AG04450 (cell line): ENCODE results near the gene GSG1. TPM values are rescaled to one million over a fixed set of nuclear protein-coding genes. Genes with fewer than 3 reads are reported as not detected.

ENCODE experiments used
- CTCF ChIA-PET: fragments of 300-600, 350-600 bp; formaldehyde crosslinking; extraction: SDS; loops from one replicate; lab custom pipeline; 2022; ENCODE audit warnings: antibody characterized with exemption, inconsistent platforms; lab: Charles Lee
- POLR2A ChIA-PET: fragments of 350-600 bp; formaldehyde crosslinking; extraction: SDS; loops from one replicate; lab custom pipeline; 2021; ENCODE audit warnings: antibody characterized with exemption, inconsistent platforms; lab: Yijun Ruan, JAX
- DNase-seq: peaks from one replicate; pipeline ENCODE4 v3.0.0-alpha.2; 2011; ENCODE audit warnings: low read depth, low spot score
- H3K27ac ChIP-seq: one replicate; pipeline ENCODE4 v1.5.1; 2012; ENCODE audit warnings: low read depth, low read length, control low read depth
- H3K27me3 ChIP-seq: one replicate; pipeline ENCODE4 v1.6.0; 2012; ENCODE audit warnings: low read length; ENCODE audit not compliant: control insufficient read depth, insufficient read depth
- H3K4me3 ChIP-seq: 2 replicates; pipeline ENCODE4 v1.5.1; 2011; ENCODE audit warnings: mild to moderate bottlenecking, low read depth, low read length, control low read depth
- H3K9me3 ChIP-seq: 2 replicates; pipeline ENCODE4 v1.5.1; 2012; ENCODE audit warnings: low read length; ENCODE audit not compliant: control insufficient read depth, insufficient read depth
- CTCF ChIP-seq: IDR thresholded peaks from 2 replicates; pipeline ENCODE4 v1.5.1; 2011; ENCODE audit warnings: low read depth, low read length, control low read depth, inconsistent platforms
- polyA plus RNA-seq: library from polyadenylated mRNA; depleted of rRNA; stranded (reverse); fragments of >200 nt; gene quantifications from 2 replicates; pipeline ENCODE4 v1.2.3, GENCODE V29; 2011

The GSG1 gene
- polyA plus RNA-seq, 1 experiment, result 1.6 TPM

- peaks cover 5% of the 10 kb centered on the region; the same call in 1 of the 2 replicates for H3K9me3 ChIP-seq
- CTCF ChIA-PET, result interaction anchor here (1.6 kb wide), 1 partner anchor 70 kb away, joined by 5 read pairs; no protein-coding TSS in a partner anchor
- POLR2A ChIA-PET, result no interaction called here
- no peak for TF ChIP-seq CTCF
- no peaks in the 10 kb centered on the region for H3K27me3 ChIP-seq
- no peak overlapping the region for H3K27ac ChIP-seq
- DNase-seq, result no peak
- H3K4me3 ChIP-seq, result no peak overlapping the region
Measured at GRCh38 chr12:13142747-13143146, 39.3 kb upstream of the GSG1 start.

GRCh38 chr12:13141686-13142085, 38.2 kb upstream of the GSG1 start:
- no peak overlapping the region for H3K27ac ChIP-seq
- ChIA-PET CTCF (interaction anchor here (1.6 kb wide), 1 partner anchor 71 kb away, joined by 5 read pairs; no protein-coding TSS in a partner anchor), POLR2A (no interaction called here)
- H3K9me3 ChIP-seq, result peaks cover 5% of the 10 kb centered on the region; the same call in 1 of the 2 replicates
- no peaks in the 10 kb centered on the region for H3K27me3 ChIP-seq
- no peak overlapping the region for H3K4me3 ChIP-seq
- DNase-seq, result no peak
- TF ChIP-seq CTCF, result no peak

GRCh38 chr12:13135371-13136178, 32.1 kb upstream of the GSG1 start:
- CTCF ChIA-PET, result interaction anchor here (0.6 to 1.4 kb wide), 4 partner anchors 13 to 327 kb away, joined by 3 to 7 read pairs (median 4); no protein-coding TSS in a partner anchor

GRCh38 chr12:13133886-13134285, 30.4 kb upstream of the GSG1 start:
- no peak overlapping the region for H3K4me3 ChIP-seq
- ChIA-PET CTCF (no interaction called here), POLR2A (no interaction called here)
- H3K9me3 ChIP-seq, result no peaks in the 10 kb centered on the region
- H3K27me3 ChIP-seq, result no peaks in the 10 kb centered on the region
- H3K27ac ChIP-seq, result no peak overlapping the region
- no peak for TF ChIP-seq CTCF
- DNase-seq, result no peak

More at GRCh38 chr12:13135371-13136178, 32.1 kb upstream of the GSG1 start:
- Histone ChIP-seq H3K27ac (no peak overlapping the region), H3K4me3 (no peak overlapping the region), H3K27me3 (no peaks in the 10 kb centered on the region), H3K9me3 (peaks cover 5% of the 10 kb centered on the region; the same call in 1 of the 2 replicates)
- peak; percentile 27; the same call in 1 of the 2 replicates for TF ChIP-seq CTCF
- POLR2A ChIA-PET, result interaction anchor here (0.6 to 1.0 kb wide), 2 partner anchors 38 to 91 kb away, joined by 3 to 4 read pairs; no protein-coding TSS in a partner anchor
- peak; percentile 16 for DNase-seq

GRCh38 chr12:13130981-13131380, 27.5 kb upstream of the GSG1 start:
- no peaks in the 10 kb centered on the region for H3K9me3 ChIP-seq
- no peak for DNase-seq
- no peaks in the 10 kb centered on the region for H3K27me3 ChIP-seq
- no peak overlapping the region for H3K4me3 ChIP-seq
- no peak overlapping the region for H3K27ac ChIP-seq
- POLR2A ChIA-PET, result no interaction called here
- TF ChIP-seq CTCF, result no peak
- CTCF ChIA-PET, result no interaction called here
